OCI-LY3 (cell line): ENCODE measurements around the gene CCR7.

Experiments used
- H2AFZ ChIP-seq: fragments of 200-600, 300-600 bp; shearing (Covaris generic); 2 replicates; pipeline ENCODE4 v1.6.0; 2014; ENCODE audit warnings: antibody characterized with exemption, low read depth, low read length
- H3K27ac ChIP-seq: fragments of 200-600, 300-600 bp; sonication (generic); 2 replicates; pipeline ENCODE4 v1.5.1; 2014; ENCODE audit warnings: mild to moderate bottlenecking, low read length, moderate library complexity, mixed read lengths
- H3K27me3 ChIP-seq: fragments of 200-600, 300-600 bp; sonication (generic); 2 replicates; pipeline ENCODE4 v1.6.1; 2014; ENCODE audit warnings: low read depth, low read length, mixed read lengths
- H3K36me3 ChIP-seq: fragments of 200-600, 300-600 bp; sonication (generic); replicated peaks from 2 replicates; pipeline ENCODE3; 2014; ENCODE audit warnings: low read depth, low read length, mixed read lengths
- H3K4me1 ChIP-seq: fragments of 300-600, 200-600 bp; sonication (generic); 2 replicates; pipeline ENCODE4 v1.6.1; 2014; ENCODE audit warnings: low read length, mixed read lengths
- H3K4me2 ChIP-seq: fragments of 200-600, 300-600 bp; sonication (generic); 2 replicates; pipeline ENCODE4 v1.6.1; 2014; ENCODE audit warnings: low read length, mixed read lengths
- H3K4me3 ChIP-seq: fragments of 300-600, 200-600 bp; sonication (generic); 2 replicates; pipeline ENCODE4 v1.5.1; 2014; ENCODE audit warnings: antibody characterized with exemption, mild to moderate bottlenecking, low read length, moderate library complexity
- H3K79me2 ChIP-seq: fragments of 300-600, 200-600 bp; shearing (Covaris generic); 2 replicates; pipeline ENCODE4 v1.6.1; 2014; ENCODE audit warnings: mild to moderate bottlenecking, low read length, mixed read lengths
- H3K9ac ChIP-seq: fragments of 300-600, 200-600 bp; shearing (Covaris generic); 2 replicates; pipeline ENCODE4 v1.6.0; 2014; ENCODE audit warnings: mild to moderate bottlenecking, low read length, moderate library complexity
- H3K9me3 ChIP-seq: fragments of 200-600, 300-600 bp; shearing (Covaris generic); 2 replicates; pipeline ENCODE4 v1.6.1; 2014; ENCODE audit warnings: low read length, mixed read lengths; ENCODE audit not compliant: insufficient read depth
- H4K20me1 ChIP-seq: fragments of 200-600, 300-600 bp; sonication (generic); 2 replicates; pipeline ENCODE4 v1.6.1; 2016; ENCODE audit warnings: low read length, mixed read lengths; ENCODE audit not compliant: insufficient read depth
- EZH2phosphoT487 ChIP-seq: fragments of 200-600 bp; shearing (Covaris generic); IDR thresholded peaks from 2 replicates; pipeline ENCODE4 v1.6.1; 2018; ENCODE audit warnings: antibody characterized with exemption, mixed run types, low read depth
- TF ChIP-seq, protein P1 (sequence below): fragments of 200-600, 300-600 bp; sonication (generic); IDR thresholded peaks from 2 replicates; pipeline ENCODE4 v1.5.1; 2014; ENCODE audit warnings: antibody characterized with exemption, low read length, low read depth

The CCR7 gene

DNA sequence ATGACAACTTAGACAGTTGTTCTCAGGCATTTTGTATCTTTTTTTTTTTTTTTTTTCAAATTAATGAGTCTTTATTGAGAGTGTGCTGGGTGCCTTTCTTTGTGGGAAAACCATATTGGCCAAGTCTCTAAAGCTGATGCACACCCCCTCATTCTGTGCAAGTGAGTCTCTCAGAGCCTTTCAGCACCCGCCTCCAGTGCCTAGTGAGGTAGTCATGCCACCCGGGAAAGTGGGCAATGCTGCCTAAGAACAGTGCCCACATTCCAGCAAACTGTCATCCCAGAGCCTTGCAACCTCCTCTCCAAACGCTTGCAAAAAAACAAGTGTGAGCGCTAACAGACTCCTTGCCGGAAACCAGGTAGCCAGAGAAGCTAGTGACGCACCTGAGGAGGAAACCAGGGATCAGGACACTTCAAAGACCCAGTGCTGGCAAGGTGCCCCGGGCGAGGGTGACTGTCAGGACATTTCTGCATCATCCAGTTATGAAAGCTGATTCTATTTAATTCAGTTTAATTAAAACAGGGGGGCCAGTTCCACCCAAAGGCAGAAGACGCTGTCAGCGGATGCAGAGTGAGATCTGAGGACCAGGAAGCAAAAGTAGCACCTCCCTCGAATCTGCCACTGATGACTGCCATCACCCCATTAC lies 47.5 kb upstream of the CCR7 start:
- TF ChIP-seq EZH2phosphoT487, result no peak
- TF ChIP-seq, protein P1, sequence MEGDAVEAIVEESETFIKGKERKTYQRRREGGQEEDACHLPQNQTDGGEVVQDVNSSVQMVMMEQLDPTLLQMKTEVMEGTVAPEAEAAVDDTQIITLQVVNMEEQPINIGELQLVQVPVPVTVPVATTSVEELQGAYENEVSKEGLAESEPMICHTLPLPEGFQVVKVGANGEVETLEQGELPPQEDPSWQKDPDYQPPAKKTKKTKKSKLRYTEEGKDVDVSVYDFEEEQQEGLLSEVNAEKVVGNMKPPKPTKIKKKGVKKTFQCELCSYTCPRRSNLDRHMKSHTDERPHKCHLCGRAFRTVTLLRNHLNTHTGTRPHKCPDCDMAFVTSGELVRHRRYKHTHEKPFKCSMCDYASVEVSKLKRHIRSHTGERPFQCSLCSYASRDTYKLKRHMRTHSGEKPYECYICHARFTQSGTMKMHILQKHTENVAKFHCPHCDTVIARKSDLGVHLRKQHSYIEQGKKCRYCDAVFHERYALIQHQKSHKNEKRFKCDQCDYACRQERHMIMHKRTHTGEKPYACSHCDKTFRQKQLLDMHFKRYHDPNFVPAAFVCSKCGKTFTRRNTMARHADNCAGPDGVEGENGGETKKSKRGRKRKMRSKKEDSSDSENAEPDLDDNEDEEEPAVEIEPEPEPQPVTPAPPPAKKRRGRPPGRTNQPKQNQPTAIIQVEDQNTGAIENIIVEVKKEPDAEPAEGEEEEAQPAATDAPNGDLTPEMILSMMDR, result no peak
- Histone ChIP-seq H3K27ac (peak overlapping the region; percentile 46), H3K9ac (peak overlapping the region; percentile 65), H3K79me2 (peaks cover 19% of the 10 kb centered on the region), H3K27me3 (no peaks in the 10 kb centered on the region), H3K36me3 (no peaks in the 10 kb centered on the region), H3K4me1 (peaks cover 89% of the 10 kb centered on the region), H3K4me2 (peak overlapping the region; percentile 72), H4K20me1 (no peaks in the 10 kb centered on the region), H2AFZ (peak overlapping the region; percentile 51; the same call in 1 of the 2 replicates), H3K9me3 (no peaks in the 10 kb centered on the region), H3K4me3 (peak overlapping the region; percentile 54)

DNA sequence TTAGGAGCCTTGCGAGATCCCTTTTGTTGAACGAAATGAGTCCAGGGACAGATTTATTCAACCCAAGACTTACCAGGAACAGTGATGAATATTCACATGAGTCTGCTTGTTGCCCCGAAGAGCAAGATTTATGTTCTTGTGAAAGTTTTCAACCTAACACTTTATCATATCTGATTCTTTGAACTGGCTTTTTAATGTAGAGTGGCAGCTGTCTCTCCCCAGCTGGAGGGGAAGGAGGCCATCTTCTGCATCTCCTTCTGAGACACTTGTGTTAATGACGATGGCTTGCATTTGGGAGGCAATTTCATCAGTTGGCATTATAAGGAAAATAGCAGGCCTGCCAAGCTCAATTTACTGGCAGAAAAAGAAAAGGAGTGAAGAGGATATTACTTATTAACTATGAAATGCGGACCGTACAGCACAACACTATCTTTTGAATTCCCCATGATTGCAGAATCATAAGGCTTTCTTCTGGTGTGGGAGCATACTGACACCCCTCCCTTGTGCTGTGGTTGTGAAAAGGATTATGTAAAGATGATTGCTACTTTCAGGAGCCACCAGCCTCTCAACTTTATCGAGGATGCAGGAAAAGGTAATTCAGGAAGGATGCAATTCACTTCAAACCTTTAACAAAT lies 46.7 kb upstream of the CCR7 start:
- H2AFZ ChIP-seq, result no peak overlapping the region
- H3K4me1 ChIP-seq, result peaks cover 89% of the 10 kb centered on the region
- peak overlapping the region; percentile 33 for H3K4me2 ChIP-seq
- peak overlapping the region; percentile 16; the same call in 1 of the 2 replicates for H3K9ac ChIP-seq
- H3K9me3 ChIP-seq, result no peaks in the 10 kb centered on the region
- H3K27me3 ChIP-seq, result no peaks in the 10 kb centered on the region
- no peak overlapping the region for H3K4me3 ChIP-seq
- peaks cover 19% of the 10 kb centered on the region for H3K79me2 ChIP-seq
- no peak for TF ChIP-seq EZH2phosphoT487
- TF ChIP-seq, protein P1, result no peak
- H4K20me1 ChIP-seq, result no peaks in the 10 kb centered on the region
- peak overlapping the region; percentile 27; the same call in 1 of the 2 replicates for H3K27ac ChIP-seq
- H3K36me3 ChIP-seq, result no peaks in the 10 kb centered on the region

DNA sequence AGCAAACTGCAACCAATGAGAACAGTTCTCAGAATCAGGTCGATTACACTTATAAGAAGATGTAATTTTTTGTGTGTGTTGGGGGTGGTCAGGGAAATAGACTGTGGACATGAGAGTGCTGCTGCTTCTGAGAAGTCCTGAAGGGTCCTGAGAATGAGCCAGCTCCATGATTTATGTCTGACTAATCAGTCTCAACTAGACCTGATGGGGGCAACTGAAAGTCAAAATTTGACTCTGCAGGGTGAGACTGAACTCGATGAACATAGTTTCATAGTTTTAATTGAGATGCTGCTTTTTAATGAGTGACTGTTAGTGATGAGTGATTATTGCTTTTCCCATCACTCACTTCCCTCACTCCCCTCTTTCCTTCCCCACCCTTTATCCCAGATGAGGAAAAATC lies 45.1 kb upstream of the CCR7 start:
- Histone ChIP-seq H3K27me3 (no peaks in the 10 kb centered on the region), H3K4me3 (no peak overlapping the region), H3K36me3 (no peaks in the 10 kb centered on the region), H3K9ac (peak overlapping the region; percentile 23; the same call in 1 of the 2 replicates), H3K9me3 (no peaks in the 10 kb centered on the region), H2AFZ (no peak overlapping the region), H3K4me2 (peak overlapping the region; percentile 53), H4K20me1 (no peaks in the 10 kb centered on the region), H3K27ac (peak overlapping the region; percentile 19; the same call in 1 of the 2 replicates), H3K4me1 (peaks cover 75% of the 10 kb centered on the region), H3K79me2 (peaks cover 9% of the 10 kb centered on the region)
- TF ChIP-seq, protein P1, result no peak
- TF ChIP-seq EZH2phosphoT487, result no peak

DNA sequence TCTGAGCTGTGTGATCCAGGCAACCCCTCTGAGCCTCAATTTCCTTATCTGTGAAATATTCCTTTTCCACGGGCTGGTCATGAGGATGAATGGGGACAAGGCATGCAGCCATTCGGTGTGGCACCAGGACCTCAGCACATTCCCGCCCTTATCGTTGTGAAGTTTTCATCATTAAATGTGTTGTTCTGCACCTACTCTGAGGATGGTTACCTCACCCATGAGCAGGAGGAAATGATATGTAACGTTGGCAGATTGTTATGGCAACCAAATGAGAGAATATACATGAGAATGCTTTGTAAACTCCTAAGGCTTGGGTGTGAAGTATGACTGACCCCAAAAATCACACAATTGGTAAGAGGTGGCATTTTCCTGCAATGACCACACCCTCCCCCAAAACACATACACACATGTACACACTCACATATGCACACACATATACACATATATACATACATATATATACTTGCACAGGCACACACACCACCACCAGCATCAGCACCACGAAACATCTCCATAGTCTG lies 42.8 kb upstream of the CCR7 start:
- no peak overlapping the region for H3K4me3 ChIP-seq
- no peak overlapping the region for H3K4me2 ChIP-seq
- H3K4me1 ChIP-seq, result peaks cover 74% of the 10 kb centered on the region
- H2AFZ ChIP-seq, result no peak overlapping the region
- H3K36me3 ChIP-seq, result no peaks in the 10 kb centered on the region
- H3K27me3 ChIP-seq, result no peaks in the 10 kb centered on the region
- TF ChIP-seq, protein P1, result no peak
- TF ChIP-seq EZH2phosphoT487, result no peak
- H3K9ac ChIP-seq, result no peak overlapping the region
- 0 out of 2 replicates have a peak, but pooled peaks cover under 1% of the 10 kb centered on the region for H3K79me2 ChIP-seq
- no peak overlapping the region for H3K27ac ChIP-seq
- H4K20me1 ChIP-seq, result no peaks in the 10 kb centered on the region
- H3K9me3 ChIP-seq, result no peaks in the 10 kb centered on the region
